ENCODE results near the gene RAD51B.
"Not testable (repeated sequence)": the region's sequence is repeated elsewhere in the genome, so short reads cannot be mapped to it uniquely, and the experiment has no call there.

RAD51B gene

GRCh38 chr14:68041876-68042354 lies 222.3 kb downstream of the RAD51B start:
- no peak for DNase-seq (ENCODE audit: low read depth in 1 of 2, low spot score in 1 of 2)
- no peak for TF ChIP-seq JUND (IDR thresholded peaks at IDR 0.05; ENCODE audit: low read depth)
- in situ Hi-C loops (cut with HindIII; ENCODE audit: low pct_unique_long_range_greater_than_20kb, low sequenced_read_pairs) = no loop called here

- in situ Hi-C loops (cut with HindIII; ENCODE audit: low pct_unique_long_range_greater_than_20kb, low sequenced_read_pairs) = no loop called here
- no peak for TF ChIP-seq JUND (IDR thresholded peaks at IDR 0.05; ENCODE audit: low read depth)
- peak; percentile 37 to 61 for DNase-seq (ENCODE audit: low read depth in 1 of 2, low spot score in 1 of 2)
Measured at GRCh38 chr14:68042586-68043210, 223.1 kb downstream of the RAD51B start.

- no peak for DNase-seq (ENCODE audit: low read depth in 1 of 2, low spot score in 1 of 2)
- TF ChIP-seq JUND (IDR thresholded peaks at IDR 0.05; ENCODE audit: low read depth) = no peak
- in situ Hi-C loops (cut with HindIII; ENCODE audit: low pct_unique_long_range_greater_than_20kb, low sequenced_read_pairs) = no loop called here
Measured at GRCh38 chr14:68043752-68044151, 224.2 kb downstream of the RAD51B start.

GRCh38 chr14:68047906-68048305 lies 228.3 kb downstream of the RAD51B start:
- in situ Hi-C loops (cut with HindIII; ENCODE audit: low pct_unique_long_range_greater_than_20kb, low sequenced_read_pairs) = no loop called here
- no peak for TF ChIP-seq JUND (IDR thresholded peaks at IDR 0.05; ENCODE audit: low read depth)
- no peak for DNase-seq (ENCODE audit: low read depth in 1 of 2, low spot score in 1 of 2)

- in situ Hi-C loops (cut with HindIII; ENCODE audit: low pct_unique_long_range_greater_than_20kb, low sequenced_read_pairs); DNase-seq (ENCODE audit: low read depth in 1 of 2, low spot score in 1 of 2): not testable (repeated sequence)
Measured at GRCh38 chr14:68048815-68049214, 229.2 kb downstream of the RAD51B start.

- in situ Hi-C loops (cut with HindIII; ENCODE audit: low pct_unique_long_range_greater_than_20kb, low sequenced_read_pairs) = no loop called here
- no peak for TF ChIP-seq JUND (IDR thresholded peaks at IDR 0.05; ENCODE audit: low read depth)
- DNase-seq (ENCODE audit: low read depth in 1 of 2, low spot score in 1 of 2) = no peak
Measured at GRCh38 chr14:68050177-68050576, 230.6 kb downstream of the RAD51B start.

- TF ChIP-seq JUND (IDR thresholded peaks at IDR 0.05; ENCODE audit: low read depth) = no peak
- in situ Hi-C loops (cut with HindIII; ENCODE audit: low pct_unique_long_range_greater_than_20kb, low sequenced_read_pairs) = no loop called here
- DNase-seq (ENCODE audit: low read depth in 1 of 2, low spot score in 1 of 2) = no peak
Measured at GRCh38 chr14:68051146-68051545, 231.6 kb downstream of the RAD51B start.

- no peak for TF ChIP-seq JUND (IDR thresholded peaks at IDR 0.05; ENCODE audit: low read depth)
- in situ Hi-C loops (cut with HindIII; ENCODE audit: low pct_unique_long_range_greater_than_20kb, low sequenced_read_pairs) = no loop called here
- DNase-seq (ENCODE audit: low read depth in 1 of 2, low spot score in 1 of 2) = no peak
Measured at GRCh38 chr14:68060198-68060597, 240.6 kb downstream of the RAD51B start.

- no peak for DNase-seq (ENCODE audit: low read depth in 1 of 2, low spot score in 1 of 2)
- TF ChIP-seq JUND (IDR thresholded peaks at IDR 0.05; ENCODE audit: low read depth) = no peak
Measured at GRCh38 chr14:68062651-68063050, 243.1 kb downstream of the RAD51B start.

GRCh38 chr14:68065322-68065721 lies 245.7 kb downstream of the RAD51B start:
- in situ Hi-C loops (cut with HindIII; ENCODE audit: low pct_unique_long_range_greater_than_20kb, low sequenced_read_pairs) = no loop called here
- no peak for DNase-seq (ENCODE audit: low read depth in 1 of 2, low spot score in 1 of 2)
- TF ChIP-seq JUND (IDR thresholded peaks at IDR 0.05; ENCODE audit: low read depth) = no peak

More at GRCh38 chr14:68062651-68063050, 243.1 kb downstream of the RAD51B start:
- in situ Hi-C loops (cut with HindIII; ENCODE audit: low pct_unique_long_range_greater_than_20kb, low sequenced_read_pairs) = no loop called here

GRCh38 chr14:68074765-68075381 lies 255.3 kb downstream of the RAD51B start:
- DNase-seq (ENCODE audit: low read depth in 1 of 2, low spot score in 1 of 2) = peak in 1 of 2 experiments; percentile 42
- TF ChIP-seq JUND (IDR thresholded peaks at IDR 0.05; ENCODE audit: low read depth) = no peak
- in situ Hi-C loops (cut with HindIII; ENCODE audit: low pct_unique_long_range_greater_than_20kb, low sequenced_read_pairs) = no loop called here

- in situ Hi-C loops (cut with HindIII; ENCODE audit: low pct_unique_long_range_greater_than_20kb, low sequenced_read_pairs) = no loop called here
- TF ChIP-seq JUND (IDR thresholded peaks at IDR 0.05; ENCODE audit: low read depth) = no peak
Measured at GRCh38 chr14:68075382-68076029, 255.9 kb downstream of the RAD51B start.

GRCh38 chr14:68076451-68076850 lies 256.9 kb downstream of the RAD51B start:
- TF ChIP-seq JUND (IDR thresholded peaks at IDR 0.05; ENCODE audit: low read depth) = no peak
- DNase-seq (ENCODE audit: low read depth in 1 of 2, low spot score in 1 of 2) = no peak
- in situ Hi-C loops (cut with HindIII; ENCODE audit: low pct_unique_long_range_greater_than_20kb, low sequenced_read_pairs) = no loop called here

More at GRCh38 chr14:68075382-68076029, 255.9 kb downstream of the RAD51B start:
- no peak for DNase-seq (ENCODE audit: low read depth in 1 of 2, low spot score in 1 of 2)

Measured in T47D (cell line).